Measurements from ENCODE around the gene CSMD2.
"Not testable (repeated sequence)": the region's sequence is repeated elsewhere in the genome, so short reads cannot be mapped to it uniquely, and the experiment has no call there.

CSMD2 gene

GRCh38 chr1:33512226-33513011, 652.6 kb downstream of the CSMD2 start:
- Histone ChIP-seq H3K36me3 (replicated peaks) (no peaks in the 10 kb centered on the region), H3K27me3 (ENCODE audit: low read depth) (peaks cover under 1% of the 10 kb centered on the region), H3K4me1 (no peaks in the 10 kb centered on the region), H3K9me3 (no peaks in the 10 kb centered on the region), H3K4me3 (no peak overlapping the region)
- in situ Hi-C loops (cut with MboI; ENCODE audit: low sequenced_read_pairs), result no loop called here
- DNase-seq (ENCODE audit: low spot score in 2 of 2), result no peak

DNA sequence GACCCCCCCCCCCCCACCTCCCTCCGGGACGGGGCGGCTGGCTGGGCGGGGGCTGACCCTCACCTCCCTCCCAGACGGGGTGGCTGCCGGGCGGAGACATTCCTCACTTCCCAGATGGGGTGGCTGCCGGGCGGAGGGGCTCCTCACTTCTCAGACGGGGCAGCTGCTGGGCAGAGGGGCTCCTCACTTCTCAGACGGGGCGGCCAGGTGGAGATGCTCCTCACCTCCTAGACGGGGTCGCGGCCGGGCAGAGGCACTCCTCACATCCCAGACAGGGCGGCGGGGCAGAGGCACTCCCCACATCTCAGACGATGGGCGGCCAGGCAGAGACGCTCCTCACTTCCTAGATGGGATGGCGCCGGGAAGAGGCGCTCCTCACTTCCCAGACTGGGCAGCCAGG, 655.8 kb downstream of the CSMD2 start:
- in situ Hi-C loops (cut with MboI; ENCODE audit: low sequenced_read_pairs); DNase-seq (ENCODE audit: low spot score in 2 of 2); H3K9me3 ChIP-seq: not testable (repeated sequence)

GRCh38 chr1:33508151-33508550, 656.9 kb downstream of the CSMD2 start:
- H3K9me3 ChIP-seq, result no peaks in the 10 kb centered on the region
- H3K36me3 ChIP-seq (replicated peaks), result no peaks in the 10 kb centered on the region
- no peak overlapping the region for H3K4me3 ChIP-seq
- H3K4me1 ChIP-seq, result no peaks in the 10 kb centered on the region
- in situ Hi-C loops (cut with MboI; ENCODE audit: low sequenced_read_pairs), result no loop called here
- DNase-seq (ENCODE audit: low spot score in 2 of 2), result no peak
- no peaks in the 10 kb centered on the region for H3K27me3 ChIP-seq (ENCODE audit: low read depth)

More for the DNA sequence above, 655.8 kb downstream of the CSMD2 start:
- not testable (repeated sequence) for H3K27me3 ChIP-seq (ENCODE audit: low read depth); H3K4me1 ChIP-seq; H3K36me3 ChIP-seq (replicated peaks); H3K4me3 ChIP-seq

DNA sequence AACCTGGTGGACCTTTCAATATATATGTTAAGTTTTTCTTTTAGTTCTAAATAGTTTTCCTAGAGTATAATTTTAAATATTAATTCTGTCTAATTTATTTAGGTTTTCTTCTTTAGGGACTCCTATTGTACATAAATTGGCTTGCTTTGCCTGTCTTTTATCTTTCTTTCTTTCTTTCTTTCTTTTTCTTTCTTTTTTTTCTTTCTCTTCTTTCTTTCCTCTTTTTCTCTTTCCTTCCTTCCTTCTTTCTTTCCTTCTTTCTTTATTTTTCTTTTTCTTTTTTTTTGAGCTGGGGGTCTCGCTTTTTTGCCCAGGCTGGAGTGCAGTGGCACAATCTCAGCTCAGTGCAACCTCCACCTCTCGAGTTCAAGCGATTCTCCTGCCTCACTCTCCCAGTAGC, 657.4 kb downstream of the CSMD2 start:
- Histone ChIP-seq H3K9me3 (no peaks in the 10 kb centered on the region), H3K27me3 (ENCODE audit: low read depth) (no peaks in the 10 kb centered on the region), H3K36me3 (replicated peaks) (no peaks in the 10 kb centered on the region), H3K4me3 (no peak overlapping the region), H3K4me1 (no peaks in the 10 kb centered on the region)
- DNase-seq (ENCODE audit: low spot score in 2 of 2), result no peak
- in situ Hi-C loops (cut with MboI; ENCODE audit: low sequenced_read_pairs), result no loop called here

- no peaks in the 10 kb centered on the region for H3K4me1 ChIP-seq
Measured at GRCh38 chr1:33503506-33503905, 661.5 kb downstream of the CSMD2 start.

DNA sequence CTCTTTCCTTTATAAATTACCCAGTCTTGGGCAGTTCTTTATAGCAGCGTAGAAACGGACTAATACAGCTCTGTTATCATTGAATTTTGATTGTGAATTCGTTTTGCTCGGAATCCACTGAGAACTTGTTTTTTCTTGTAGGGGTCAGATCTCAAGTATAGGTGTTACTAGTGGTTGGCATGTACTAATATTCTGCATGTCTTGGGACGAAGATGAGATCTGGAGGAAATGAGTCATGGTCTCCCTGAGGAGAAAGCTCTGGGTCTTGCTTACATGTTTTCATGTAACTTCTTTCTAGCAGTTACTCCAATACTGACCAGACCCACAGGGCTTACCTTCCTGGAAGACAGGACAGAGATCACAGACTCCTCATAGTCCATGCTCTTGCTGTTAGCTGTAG, 662.3 kb downstream of the CSMD2 start:
- no peaks in the 10 kb centered on the region for H3K4me1 ChIP-seq
- no peak for DNase-seq (ENCODE audit: low spot score in 2 of 2)
- H3K36me3 ChIP-seq (replicated peaks), result no peaks in the 10 kb centered on the region
- H3K27me3 ChIP-seq (ENCODE audit: low read depth), result no peaks in the 10 kb centered on the region
- H3K4me3 ChIP-seq, result no peak overlapping the region
- no peaks in the 10 kb centered on the region for H3K9me3 ChIP-seq
- in situ Hi-C loops (cut with MboI; ENCODE audit: low sequenced_read_pairs), result no loop called here

More at GRCh38 chr1:33503506-33503905, 661.5 kb downstream of the CSMD2 start:
- Histone ChIP-seq H3K9me3 (no peaks in the 10 kb centered on the region), H3K4me3 (no peak overlapping the region), H3K27me3 (ENCODE audit: low read depth) (no peaks in the 10 kb centered on the region), H3K36me3 (replicated peaks) (no peaks in the 10 kb centered on the region)
- no peak for DNase-seq (ENCODE audit: low spot score in 2 of 2)
- in situ Hi-C loops (cut with MboI; ENCODE audit: low sequenced_read_pairs), result no loop called here

DNA sequence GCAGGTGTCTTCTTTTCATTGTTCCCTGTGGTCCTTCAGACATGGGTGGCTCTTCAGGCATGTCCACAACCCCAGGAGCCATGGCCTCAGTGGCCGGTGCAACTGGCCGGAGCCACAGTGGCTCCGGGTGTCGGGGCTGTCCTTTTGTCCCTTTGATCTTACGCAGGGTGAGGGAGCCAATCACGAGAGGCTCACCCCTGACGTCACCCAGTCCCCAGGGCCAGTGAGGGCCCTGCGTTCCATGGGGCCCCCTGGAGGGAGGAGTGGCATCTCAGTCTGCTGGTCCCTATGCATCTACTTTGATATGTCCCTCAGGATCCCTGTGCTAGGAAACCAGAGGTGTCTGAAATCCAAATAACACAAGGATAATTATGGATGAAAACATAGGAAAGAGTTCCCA, 663.3 kb downstream of the CSMD2 start:
- DNase-seq (ENCODE audit: low spot score in 2 of 2), result no peak
- H3K27me3 ChIP-seq (ENCODE audit: low read depth), result no peaks in the 10 kb centered on the region
- H3K36me3 ChIP-seq (replicated peaks), result no peaks in the 10 kb centered on the region
- no peaks in the 10 kb centered on the region for H3K9me3 ChIP-seq
- H3K4me3 ChIP-seq, result no peak overlapping the region
- no peaks in the 10 kb centered on the region for H3K4me1 ChIP-seq
- in situ Hi-C loops (cut with MboI; ENCODE audit: low sequenced_read_pairs), result no loop called here

DNA sequence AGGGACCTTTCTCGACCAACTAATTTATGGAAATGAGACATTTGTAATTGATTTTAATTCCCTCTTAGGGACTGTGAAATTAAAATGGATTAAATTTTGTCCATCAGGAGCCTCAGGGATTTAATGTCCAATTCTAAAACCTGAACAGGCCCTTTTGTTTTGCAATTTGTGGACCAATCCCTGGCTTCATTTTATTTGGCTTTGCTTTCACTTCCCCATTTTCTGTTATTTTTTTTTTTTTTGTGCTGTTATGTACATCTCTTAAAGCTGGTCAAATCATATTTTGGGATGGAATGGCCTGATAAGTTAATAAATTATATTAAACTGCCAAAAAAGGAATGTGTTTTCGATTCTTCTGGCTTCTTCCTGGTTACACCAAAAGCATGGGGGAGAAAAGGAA, 663.7 kb downstream of the CSMD2 start:
- H3K36me3 ChIP-seq (replicated peaks), result no peaks in the 10 kb centered on the region
- no peaks in the 10 kb centered on the region for H3K9me3 ChIP-seq
- in situ Hi-C loops (cut with MboI; ENCODE audit: low sequenced_read_pairs), result no loop called here
- no peaks in the 10 kb centered on the region for H3K4me1 ChIP-seq
- H3K27me3 ChIP-seq (ENCODE audit: low read depth), result no peaks in the 10 kb centered on the region
- DNase-seq (ENCODE audit: low spot score in 2 of 2), result no peak
- no peak overlapping the region for H3K4me3 ChIP-seq

GRCh38 chr1:33500547-33500946, 664.5 kb downstream of the CSMD2 start:
- H3K4me3 ChIP-seq, result no peak overlapping the region

GRCh38 chr1:33497410-33497809, 667.6 kb downstream of the CSMD2 start:
- H3K36me3 ChIP-seq (replicated peaks), result peaks cover 2% of the 10 kb centered on the region
- no peak overlapping the region for H3K4me3 ChIP-seq
- H3K27me3 ChIP-seq (ENCODE audit: low read depth), result no peaks in the 10 kb centered on the region
- DNase-seq (ENCODE audit: low spot score in 2 of 2), result no peak
- in situ Hi-C loops (cut with MboI; ENCODE audit: low sequenced_read_pairs), result no loop called here
- peaks cover 10% of the 10 kb centered on the region for H3K9me3 ChIP-seq
- no peaks in the 10 kb centered on the region for H3K4me1 ChIP-seq

More at GRCh38 chr1:33500547-33500946, 664.5 kb downstream of the CSMD2 start:
- Histone ChIP-seq H3K4me1 (no peaks in the 10 kb centered on the region), H3K36me3 (replicated peaks) (no peaks in the 10 kb centered on the region), H3K9me3 (no peaks in the 10 kb centered on the region; the same call in 1 of the 2 replicates), H3K27me3 (ENCODE audit: low read depth) (no peaks in the 10 kb centered on the region)
- in situ Hi-C loops (cut with MboI; ENCODE audit: low sequenced_read_pairs), result no loop called here
- DNase-seq (ENCODE audit: low spot score in 2 of 2), result no peak

DNA sequence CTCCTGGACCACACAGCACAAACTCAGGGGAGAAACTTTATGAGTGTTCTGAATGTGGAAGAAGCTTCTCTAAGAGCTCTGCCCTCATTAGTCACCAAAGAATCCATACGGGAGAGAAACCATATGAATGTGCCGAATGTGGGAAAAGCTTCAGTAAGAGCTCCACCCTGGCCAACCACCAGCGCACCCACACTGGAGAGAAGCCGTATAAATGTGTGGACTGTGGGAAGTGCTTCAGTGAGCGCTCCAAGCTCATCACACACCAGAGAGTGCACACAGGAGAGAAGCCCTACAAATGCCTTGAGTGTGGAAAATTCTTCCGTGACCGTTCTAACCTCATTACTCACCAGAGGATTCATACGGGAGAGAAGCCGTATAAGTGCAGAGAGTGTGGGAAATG, 670.1 kb downstream of the CSMD2 start:
- in situ Hi-C loops (cut with MboI; ENCODE audit: low sequenced_read_pairs), result no loop called here
- Histone ChIP-seq H3K27me3 (ENCODE audit: low read depth) (no peaks in the 10 kb centered on the region), H3K36me3 (replicated peaks) (peaks cover 18% of the 10 kb centered on the region), H3K9me3 (peaks cover 10% of the 10 kb centered on the region), H3K4me1 (no peaks in the 10 kb centered on the region), H3K4me3 (no peak overlapping the region)
- no peak for DNase-seq (ENCODE audit: low spot score in 2 of 2)

DNA sequence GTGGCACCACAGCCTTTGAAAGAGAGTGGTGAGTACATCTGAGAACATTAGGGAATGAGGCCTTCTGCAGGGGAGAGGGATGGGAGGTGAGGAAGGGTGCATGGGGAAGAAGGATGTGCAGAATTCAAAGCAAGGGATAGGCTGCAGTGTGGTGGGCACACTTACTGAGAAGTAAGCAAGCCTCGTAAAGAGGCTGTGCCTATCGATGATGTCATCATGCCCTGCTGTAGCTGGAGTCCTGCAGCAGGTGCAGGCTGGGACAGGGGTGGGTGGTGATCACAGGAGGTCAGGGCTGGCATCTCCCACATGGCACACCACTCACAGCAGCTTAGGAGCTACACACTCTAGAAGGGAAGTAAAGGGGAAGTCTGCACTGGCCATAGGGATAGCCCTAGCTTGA, 676.4 kb downstream of the CSMD2 start:
- Histone ChIP-seq H3K4me1 (no peaks in the 10 kb centered on the region), H3K4me3 (no peak overlapping the region), H3K36me3 (replicated peaks) (peaks cover 19% of the 10 kb centered on the region), H3K27me3 (ENCODE audit: low read depth) (no peaks in the 10 kb centered on the region), H3K9me3 (no peaks in the 10 kb centered on the region)
- DNase-seq (ENCODE audit: low spot score in 2 of 2), result no peak
- in situ Hi-C loops (cut with MboI; ENCODE audit: low sequenced_read_pairs), result no loop called here

DNA sequence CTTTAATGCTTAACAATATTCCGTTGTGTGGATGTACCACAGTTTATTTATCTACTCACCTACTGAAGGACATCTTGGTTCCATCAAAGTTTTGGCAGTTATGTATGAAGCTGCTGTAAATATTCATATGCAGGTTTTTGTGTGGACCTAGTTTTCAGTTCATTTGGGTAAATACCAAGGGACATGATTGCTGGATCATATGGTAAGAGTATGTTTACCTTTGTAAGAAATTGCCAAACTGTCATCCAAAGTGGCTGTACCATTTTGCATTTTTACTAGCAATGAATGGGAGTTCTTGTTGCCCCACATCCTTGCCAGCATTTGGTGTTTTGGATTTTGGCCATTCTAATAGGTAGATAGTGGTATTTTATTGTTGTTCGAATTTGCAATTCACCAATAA, 682.6 kb downstream of the CSMD2 start:
- Histone ChIP-seq H3K9me3 (no peaks in the 10 kb centered on the region), H3K36me3 (replicated peaks) (peaks cover 15% of the 10 kb centered on the region), H3K27me3 (ENCODE audit: low read depth) (no peaks in the 10 kb centered on the region), H3K4me3 (no peak overlapping the region), H3K4me1 (no peaks in the 10 kb centered on the region)
- DNase-seq (ENCODE audit: low spot score in 2 of 2), result no peak
- in situ Hi-C loops (cut with MboI; ENCODE audit: low sequenced_read_pairs), result no loop called here

GRCh38 chr1:33477451-33477850, 687.6 kb downstream of the CSMD2 start:
- in situ Hi-C loops (cut with MboI; ENCODE audit: low sequenced_read_pairs), result no loop called here
- no peak overlapping the region for H3K4me3 ChIP-seq

GRCh38 chr1:33473900-33474299, 691.1 kb downstream of the CSMD2 start:
- in situ Hi-C loops (cut with MboI; ENCODE audit: low sequenced_read_pairs), result no loop called here
- DNase-seq (ENCODE audit: low spot score in 2 of 2), result no peak
- H3K9me3 ChIP-seq, result no peaks in the 10 kb centered on the region
- H3K36me3 ChIP-seq (replicated peaks), result no peaks in the 10 kb centered on the region
- H3K4me3 ChIP-seq, result no peak overlapping the region
- H3K4me1 ChIP-seq, result peaks cover 17% of the 10 kb centered on the region
- H3K27me3 ChIP-seq (ENCODE audit: low read depth), result no peaks in the 10 kb centered on the region

More at GRCh38 chr1:33477451-33477850, 687.6 kb downstream of the CSMD2 start:
- Histone ChIP-seq H3K36me3 (replicated peaks) (peaks cover 11% of the 10 kb centered on the region), H3K27me3 (ENCODE audit: low read depth) (no peaks in the 10 kb centered on the region), H3K4me1 (peaks cover 4% of the 10 kb centered on the region; the same call in 1 of the 2 replicates), H3K9me3 (no peaks in the 10 kb centered on the region)
- DNase-seq (ENCODE audit: low spot score in 2 of 2), result no peak
